Measurements from ENCODE around the gene SLC27A5. TPM values are rescaled to one million over a fixed set of nuclear protein-coding genes. Genes with fewer than 3 reads are reported as not detected.

Gene SLC27A5
- total RNA-seq, 1 experiment from 2014 or later, result 8.4 TPM

GRCh38 chr19:58548859-58549663 is 37.3 kb upstream of the SLC27A5 start:
- H4K20me1 ChIP-seq (ENCODE audit: insufficient read depth), result peaks cover 29% of the 10 kb centered on the region
- no peak overlapping the region for H3K4me3 ChIP-seq
- no peaks in the 10 kb centered on the region for H3K27me3 ChIP-seq (ENCODE audit: insufficient read depth, low read depth)
- BruUV-seq (replicated peaks), result no TSS peak
- DNase-seq, result no peak
- CTCF ChIA-PET, result no interaction called here
- H3F3A ChIP-seq (ENCODE audit: insufficient read depth, low read depth), result peaks cover 22% of the 10 kb centered on the region; the same call in 1 of the 2 replicates
- no peaks in the 10 kb centered on the region for H3K9me2 ChIP-seq (ENCODE audit: insufficient read depth)
- no peak overlapping the region for H2AFZ ChIP-seq
- TF ChIP-seq CTCF (conservative IDR thresholded peaks at IDR 0.05) (no peak), EZH2 (IDR thresholded peaks at IDR 0.05; ENCODE audit: low read depth) (no peak)
- peaks cover 16% of the 10 kb centered on the region; the same call in 1 of the 2 replicates for H3K4me1 ChIP-seq (replicated peaks; ENCODE audit: insufficient read depth)
- peaks cover 51% of the 10 kb centered on the region for H3K79me2 ChIP-seq (ENCODE audit: low read depth)
- no peak overlapping the region for H3K4me2 ChIP-seq
- no peak overlapping the region for H3K27ac ChIP-seq
- intact Hi-C loops (cut with micrococcal nuclease; ENCODE audit: unreplicated experiment), result no loop called here
- H3K36me3 ChIP-seq (ENCODE audit: low read depth), result peaks cover 5% of the 10 kb centered on the region; the same call in 1 of the 2 replicates
- POLR2A ChIA-PET (ENCODE audit: unreplicated experiment), result interaction anchor here (0.6 kb wide), 1 partner anchor 779 kb away, joined by 3 read pairs; the partner anchor contains the start of gene ZNF586
- no peaks in the 10 kb centered on the region for H3K9me3 ChIP-seq (ENCODE audit: insufficient read depth, low read depth)

GRCh38 chr19:58547323-58548312 is 35.8 kb upstream of the SLC27A5 start:
- TF ChIP-seq EZH2 (IDR thresholded peaks at IDR 0.05; ENCODE audit: low read depth) (no peak), CTCF (conservative IDR thresholded peaks at IDR 0.05) (no peak)
- ChIA-PET POLR2A (ENCODE audit: unreplicated experiment) (no interaction called here), CTCF (no interaction called here)
- BruUV-seq (replicated peaks), result no TSS peak
- Histone ChIP-seq H3K4me1 (replicated peaks; ENCODE audit: insufficient read depth) (peaks cover 10% of the 10 kb centered on the region; the same call in 1 of the 2 replicates), H3K4me2 (no peak overlapping the region), H3K9me3 (ENCODE audit: insufficient read depth, low read depth) (no peaks in the 10 kb centered on the region), H3F3A (ENCODE audit: insufficient read depth, low read depth) (peaks cover 21% of the 10 kb centered on the region; the same call in 1 of the 2 replicates), H2AFZ (no peak overlapping the region), H3K27me3 (ENCODE audit: insufficient read depth, low read depth) (no peaks in the 10 kb centered on the region), H4K20me1 (ENCODE audit: insufficient read depth) (peaks cover 29% of the 10 kb centered on the region), H3K27ac (no peak overlapping the region), H3K79me2 (ENCODE audit: low read depth) (peaks cover 44% of the 10 kb centered on the region), H3K9me2 (ENCODE audit: insufficient read depth) (no peaks in the 10 kb centered on the region), H3K36me3 (ENCODE audit: low read depth) (peaks cover 5% of the 10 kb centered on the region; the same call in 1 of the 2 replicates), H3K4me3 (no peak overlapping the region)
- no peak for DNase-seq
- intact Hi-C loops (cut with micrococcal nuclease; ENCODE audit: unreplicated experiment), result no loop called here

- no peaks in the 10 kb centered on the region for H3K9me2 ChIP-seq (ENCODE audit: insufficient read depth)
- no peak for DNase-seq
- BruUV-seq (replicated peaks), result no TSS peak
- H3K4me2 ChIP-seq, result peak overlapping the region; percentile 95
- ChIA-PET CTCF (no interaction called here), POLR2A (ENCODE audit: unreplicated experiment) (no interaction called here)
- peaks cover 5% of the 10 kb centered on the region; the same call in 1 of the 2 replicates for H3K36me3 ChIP-seq (ENCODE audit: low read depth)
- peaks cover 20% of the 10 kb centered on the region; the same call in 1 of the 2 replicates for H3F3A ChIP-seq (ENCODE audit: insufficient read depth, low read depth)
- no peak overlapping the region for H3K27ac ChIP-seq
- H3K27me3 ChIP-seq (ENCODE audit: insufficient read depth, low read depth), result no peaks in the 10 kb centered on the region
- peaks cover 29% of the 10 kb centered on the region for H4K20me1 ChIP-seq (ENCODE audit: insufficient read depth)
- TF ChIP-seq CTCF (conservative IDR thresholded peaks at IDR 0.05), result no peak
- TF ChIP-seq EZH2 (IDR thresholded peaks at IDR 0.05; ENCODE audit: low read depth), result no peak
- H3K79me2 ChIP-seq (ENCODE audit: low read depth), result peaks cover 44% of the 10 kb centered on the region
- H2AFZ ChIP-seq, result no peak overlapping the region
- peaks cover 10% of the 10 kb centered on the region; the same call in 1 of the 2 replicates for H3K4me1 ChIP-seq (replicated peaks; ENCODE audit: insufficient read depth)
- no peaks in the 10 kb centered on the region for H3K9me3 ChIP-seq (ENCODE audit: insufficient read depth, low read depth)
- intact Hi-C loops (cut with micrococcal nuclease; ENCODE audit: unreplicated experiment), result no loop called here
- peak overlapping the region; percentile 76 for H3K4me3 ChIP-seq
These were observed 34.3 kb upstream of the SLC27A5 start for GRCh38 chr19:58546019-58546530.

Measured in PC-9 (cell line).